ENCODE measurements around the gene DISC1. TPM values are rescaled to one million over a fixed set of nuclear protein-coding genes. Genes with fewer than 3 reads are reported as not detected.

The DISC1 gene
- total and polyA plus RNA-seq, 4 experiments from 2014 or later: 1.9 to 18.0 (median 10.0) TPM

DNA sequence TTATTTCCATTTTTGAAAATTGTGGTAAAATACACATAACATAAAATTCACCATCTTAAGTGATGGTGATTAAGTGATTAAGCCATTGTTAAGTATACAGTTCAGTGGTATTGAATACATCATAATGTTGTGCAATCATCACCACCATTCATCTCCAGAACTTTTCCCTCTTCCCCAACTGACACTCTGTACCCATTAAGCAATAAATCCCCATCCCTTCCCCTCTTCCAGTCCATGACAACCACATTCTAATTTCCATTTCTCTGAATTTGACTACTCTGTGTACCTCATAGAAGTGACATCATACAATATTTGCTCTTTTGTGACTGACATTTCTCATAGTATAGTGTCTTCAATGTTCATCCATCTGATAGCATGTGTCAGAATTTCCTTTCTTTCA is 124.8 kb downstream of the DISC1 start:
- peaks cover 0 to 31% (median 20%) of the 10 kb centered on the region in 8 donors for H3K9me3 Mint-ChIP-seq
- H3K36me3 Mint-ChIP-seq: peaks cover 50 to 66% of the 10 kb centered on the region in 2 donors
- intact Hi-C loops (cut with micrococcal nuclease): no loop called here
- Histone ChIP-seq H3K36me3 (ENCODE audit: insufficient read depth, low read length) (peaks cover 8% of the 10 kb centered on the region), H3K4me1 (ENCODE audit: insufficient read depth, low read length) (no peaks in the 10 kb centered on the region), H3K9me3 (ENCODE audit: control insufficient read depth in 1 of 2, low read length in 2 of 2) (no peaks in the 10 kb centered on the region), H3K4me3 (ENCODE audit: low read length in 2 of 2) (no peak overlapping the region), H3K27me3 (ENCODE audit: insufficient read depth, low read length) (no peaks in the 10 kb centered on the region), H3K27ac (ENCODE audit: low read depth, low read length) (no peak overlapping the region)
- no peak overlapping the region for H3K4me3 Mint-ChIP-seq
- no peak for DNase-seq
- H3K4me1 Mint-ChIP-seq: peaks cover 0 to 4% (median 0%) of the 10 kb centered on the region in 4 donors
- H3K27me3 Mint-ChIP-seq: no peaks in the 10 kb centered on the region
- peak overlapping the region in 1 of 7 donors; percentile 5 for H3K27ac Mint-ChIP-seq
- ChIA-PET CTCF (ENCODE audit: partially characterized antibody) (no interaction called here), POLR2A (ENCODE audit: partially characterized antibody) (no interaction called here)

DNA sequence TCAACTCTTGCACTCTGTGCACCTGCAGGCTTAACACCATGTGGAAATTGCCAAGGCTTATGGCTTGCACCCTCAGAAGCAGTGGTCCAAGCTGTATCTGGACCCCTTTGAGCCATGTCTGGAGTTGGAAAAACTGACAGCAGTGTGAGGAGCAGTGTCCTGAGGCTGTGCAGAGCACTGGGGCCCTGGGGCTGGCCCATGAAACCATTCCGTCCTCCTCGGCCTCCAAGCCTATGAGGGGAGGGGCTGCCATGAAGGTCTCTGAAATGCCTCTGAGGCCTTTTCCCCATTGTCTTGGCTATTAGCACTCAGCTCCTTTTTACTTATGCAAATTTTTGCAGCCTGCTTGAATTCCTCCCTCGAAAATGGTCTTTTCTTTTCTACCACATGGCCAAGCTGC is 126.7 kb downstream of the DISC1 start:
- Mint-ChIP-seq H3K9me3 (peaks cover 0 to 31% (median 20%) of the 10 kb centered on the region in 8 donors), H3K27me3 (no peaks in the 10 kb centered on the region), H3K4me1 (peaks cover 0 to 4% (median 0%) of the 10 kb centered on the region in 4 donors), H3K4me3 (no peak overlapping the region), H3K27ac (no peak overlapping the region), H3K36me3 (peaks cover 50 to 64% of the 10 kb centered on the region in 2 donors)
- no peaks in the 10 kb centered on the region for H3K4me1 ChIP-seq (ENCODE audit: insufficient read depth, low read length)
- H3K9me3 ChIP-seq (ENCODE audit: control insufficient read depth in 1 of 2, low read length in 2 of 2): no peaks in the 10 kb centered on the region
- intact Hi-C loops (cut with micrococcal nuclease): no loop called here
- H3K36me3 ChIP-seq (ENCODE audit: insufficient read depth, low read length): peaks cover 8% of the 10 kb centered on the region
- no peak for DNase-seq
- no peak overlapping the region for H3K4me3 ChIP-seq (ENCODE audit: low read length in 2 of 2)
- ChIA-PET CTCF (ENCODE audit: partially characterized antibody) (no interaction called here), POLR2A (ENCODE audit: partially characterized antibody) (no interaction called here)
- H3K27ac ChIP-seq (ENCODE audit: low read depth, low read length): no peak overlapping the region
- H3K27me3 ChIP-seq (ENCODE audit: insufficient read depth, low read length): no peaks in the 10 kb centered on the region

DNA sequence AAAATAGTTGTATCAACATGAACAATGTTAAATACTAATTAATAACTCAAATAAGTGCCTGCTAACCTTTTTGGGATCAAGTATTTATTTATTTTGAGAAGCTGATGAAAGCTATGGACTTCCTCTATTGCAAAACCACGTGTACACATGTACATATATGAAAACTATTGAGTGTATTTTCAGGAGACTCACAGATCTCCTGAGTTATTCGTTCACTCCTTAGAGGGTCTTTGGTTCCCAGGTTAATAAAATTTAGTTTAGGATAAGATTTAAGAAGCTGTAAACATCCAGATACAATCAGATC is 130.5 kb downstream of the DISC1 start:
- Histone ChIP-seq H3K27ac (ENCODE audit: low read depth, low read length) (no peak overlapping the region), H3K27me3 (ENCODE audit: insufficient read depth, low read length) (no peaks in the 10 kb centered on the region), H3K4me1 (ENCODE audit: insufficient read depth, low read length) (no peaks in the 10 kb centered on the region), H3K4me3 (ENCODE audit: low read length in 2 of 2) (no peak overlapping the region), H3K9me3 (ENCODE audit: control insufficient read depth in 1 of 2, low read length in 2 of 2) (no peaks in the 10 kb centered on the region), H3K36me3 (ENCODE audit: insufficient read depth, low read length) (no peaks in the 10 kb centered on the region)
- Mint-ChIP-seq H3K4me1 (peaks cover 0 to 4% (median 0%) of the 10 kb centered on the region in 4 donors), H3K9me3 (peaks cover 0 to 23% (median 16%) of the 10 kb centered on the region in 8 donors), H3K36me3 (peaks cover 45 to 57% of the 10 kb centered on the region in 2 donors), H3K27ac (no peak overlapping the region), H3K4me3 (no peak overlapping the region), H3K27me3 (no peaks in the 10 kb centered on the region)
- no peak for DNase-seq
- ChIA-PET CTCF (ENCODE audit: partially characterized antibody) (interaction anchor here (0.8 to 3.1 kb wide), 33 partner anchors 10 to 1415 kb away, joined by 3 to 47 read pairs (median 4); partner anchors contain the start of genes DISC1, EXOC8 and SPRTN), POLR2A (ENCODE audit: partially characterized antibody) (no interaction called here)
- intact Hi-C loops (cut with micrococcal nuclease): loop anchor here (2.0 to 5.0 kb wide), 2 partner anchors 400 to 870 kb away; no protein-coding TSS in a partner anchor

DNA sequence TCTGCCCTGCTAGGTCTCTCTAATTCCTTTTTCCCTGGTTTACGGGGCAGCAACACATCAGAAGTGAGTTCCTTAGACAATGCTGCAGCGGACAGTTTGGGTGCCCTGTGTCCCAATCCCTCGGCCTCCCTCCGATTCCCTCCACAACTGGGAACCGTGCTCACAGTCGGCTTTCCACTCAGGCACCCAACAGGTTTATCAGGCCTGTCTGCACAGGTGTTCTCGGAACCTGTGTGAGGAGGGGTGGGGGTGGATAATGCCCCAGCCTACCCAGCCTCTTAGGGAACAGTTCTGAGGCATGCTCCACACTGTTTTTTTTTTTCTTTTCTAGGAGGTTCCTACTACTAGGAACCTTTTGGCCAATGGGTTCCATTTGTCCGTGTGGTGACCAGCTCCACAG is 131.2 kb downstream of the DISC1 start:
- H3K27ac Mint-ChIP-seq: no peak overlapping the region
- H3K4me3 Mint-ChIP-seq: no peak overlapping the region
- no peak for DNase-seq
- no peak overlapping the region for H3K4me3 ChIP-seq (ENCODE audit: low read length in 2 of 2)
- H3K9me3 Mint-ChIP-seq: peaks cover 0 to 17% (median 11%) of the 10 kb centered on the region in 8 donors
- H3K4me1 Mint-ChIP-seq: peaks cover 0 to 4% (median 0%) of the 10 kb centered on the region in 4 donors
- no peak overlapping the region for H3K27ac ChIP-seq (ENCODE audit: low read depth, low read length)
- ChIA-PET CTCF (ENCODE audit: partially characterized antibody) (interaction anchor here (0.9 to 3.1 kb wide), 19 partner anchors 9 to 870 kb away, joined by 3 to 47 read pairs (median 4); partner anchors contain the start of genes DISC1, EXOC8 and SPRTN), POLR2A (ENCODE audit: partially characterized antibody) (no interaction called here)
- H3K9me3 ChIP-seq (ENCODE audit: control insufficient read depth in 1 of 2, low read length in 2 of 2): no peaks in the 10 kb centered on the region
- H3K36me3 ChIP-seq (ENCODE audit: insufficient read depth, low read length): no peaks in the 10 kb centered on the region
- H3K27me3 Mint-ChIP-seq: no peaks in the 10 kb centered on the region
- no peaks in the 10 kb centered on the region for H3K27me3 ChIP-seq (ENCODE audit: insufficient read depth, low read length)
- intact Hi-C loops (cut with micrococcal nuclease): loop anchor here (2.0 to 5.0 kb wide), 2 partner anchors 400 to 869 kb away; no protein-coding TSS in a partner anchor
- no peaks in the 10 kb centered on the region for H3K4me1 ChIP-seq (ENCODE audit: insufficient read depth, low read length)
- peaks cover 39 to 54% of the 10 kb centered on the region in 2 donors for H3K36me3 Mint-ChIP-seq

DNA sequence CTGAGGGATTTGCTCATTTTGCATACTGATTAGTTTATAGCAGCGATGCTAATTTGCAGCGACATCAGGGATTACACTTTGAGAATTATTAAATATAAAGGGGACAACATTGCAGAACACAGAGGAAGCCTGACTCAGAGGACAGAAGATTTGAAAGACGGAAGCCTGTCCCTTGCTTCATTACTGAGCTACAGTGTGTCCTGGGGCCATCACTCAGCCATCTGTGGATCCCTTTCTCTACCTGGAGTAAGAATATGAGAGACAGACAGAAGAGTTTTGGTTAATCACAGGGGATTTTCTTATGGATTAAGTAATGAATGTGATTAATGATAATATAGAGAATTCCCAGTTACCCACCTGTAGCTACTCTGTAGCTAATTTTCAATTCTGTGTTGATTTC is 134.7 kb downstream of the DISC1 start:
- no peak overlapping the region for H3K4me3 ChIP-seq (ENCODE audit: low read length in 2 of 2)
- Mint-ChIP-seq H3K36me3 (peaks cover 20 to 33% of the 10 kb centered on the region in 2 donors), H3K4me3 (no peak overlapping the region), H3K9me3 (no peaks in the 10 kb centered on the region), H3K4me1 (peaks cover 0 to 2% (median 0%) of the 10 kb centered on the region in 4 donors), H3K27ac (no peak overlapping the region), H3K27me3 (no peaks in the 10 kb centered on the region)
- intact Hi-C loops (cut with micrococcal nuclease): no loop called here
- H3K27ac ChIP-seq (ENCODE audit: low read depth, low read length): no peak overlapping the region
- ChIA-PET POLR2A (ENCODE audit: partially characterized antibody) (interaction anchor here (0.7 kb wide), 1 partner anchor 222 kb away, joined by 3 read pairs; no protein-coding TSS in a partner anchor), CTCF (ENCODE audit: partially characterized antibody) (no interaction called here)
- H3K4me1 ChIP-seq (ENCODE audit: insufficient read depth, low read length): no peaks in the 10 kb centered on the region
- no peaks in the 10 kb centered on the region for H3K36me3 ChIP-seq (ENCODE audit: insufficient read depth, low read length)
- no peak for DNase-seq
- no peaks in the 10 kb centered on the region for H3K27me3 ChIP-seq (ENCODE audit: insufficient read depth, low read length)
- no peaks in the 10 kb centered on the region for H3K9me3 ChIP-seq (ENCODE audit: control insufficient read depth in 1 of 2, low read length in 2 of 2)

DNA sequence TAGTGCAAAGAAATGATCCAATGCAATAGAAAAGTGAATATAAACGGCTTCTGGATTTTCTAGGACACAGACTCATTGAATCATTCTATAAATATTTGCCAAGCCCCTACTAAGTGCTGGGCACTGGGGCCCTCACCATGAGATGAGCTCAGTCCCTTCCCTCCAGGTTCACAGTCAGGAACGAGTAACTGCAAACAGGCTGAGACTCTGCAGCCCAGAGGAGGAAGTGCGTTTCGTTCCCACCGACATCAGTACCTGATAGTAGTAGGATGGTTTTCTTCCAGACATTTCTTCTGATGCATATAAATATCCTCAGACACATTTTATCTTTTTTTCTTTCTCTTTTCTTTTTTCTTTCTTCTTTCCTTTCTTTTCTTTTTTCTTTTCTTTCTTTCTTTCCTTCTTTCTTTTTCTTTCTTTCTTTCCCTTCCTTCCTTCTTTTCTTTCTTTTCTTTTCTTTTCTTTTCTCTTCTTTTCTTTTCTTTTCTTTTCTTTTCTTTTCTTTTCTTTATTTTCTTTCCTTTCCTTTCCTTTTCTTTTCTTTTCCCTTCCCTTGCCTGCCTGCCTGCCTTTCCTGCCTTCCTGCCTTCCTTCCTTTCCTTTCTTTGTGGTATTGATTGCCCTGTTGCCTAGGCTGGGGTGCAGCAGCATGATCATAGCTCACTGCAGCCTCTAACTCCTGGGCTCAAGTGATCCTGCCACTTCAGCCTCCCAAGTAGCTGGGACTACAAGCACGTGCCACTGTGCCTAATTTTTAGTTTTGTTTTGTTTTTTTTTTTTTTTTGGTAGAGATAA is 135.4 kb downstream of the DISC1 start:
- H3K4me1 Mint-ChIP-seq: peaks cover 0 to 2% (median 0%) of the 10 kb centered on the region in 4 donors
- DNase-seq: no peak
- ChIA-PET POLR2A (ENCODE audit: partially characterized antibody) (no interaction called here), CTCF (ENCODE audit: partially characterized antibody) (no interaction called here)
- no peaks in the 10 kb centered on the region for H3K9me3 Mint-ChIP-seq
- no peak overlapping the region for H3K4me3 Mint-ChIP-seq
- no peaks in the 10 kb centered on the region for H3K9me3 ChIP-seq (ENCODE audit: control insufficient read depth in 1 of 2, low read length in 2 of 2)
- peaks cover 23 to 33% of the 10 kb centered on the region in 2 donors for H3K36me3 Mint-ChIP-seq
- peak overlapping the region in 1 of 7 donors; percentile 56 for H3K27ac Mint-ChIP-seq
- H3K27me3 ChIP-seq (ENCODE audit: insufficient read depth, low read length): no peaks in the 10 kb centered on the region
- intact Hi-C loops (cut with micrococcal nuclease): no loop called here
- no peaks in the 10 kb centered on the region for H3K4me1 ChIP-seq (ENCODE audit: insufficient read depth, low read length)
- H3K27ac ChIP-seq (ENCODE audit: low read depth, low read length): no peak overlapping the region
- no peak overlapping the region for H3K4me3 ChIP-seq (ENCODE audit: low read length in 2 of 2)
- H3K36me3 ChIP-seq (ENCODE audit: insufficient read depth, low read length): no peaks in the 10 kb centered on the region
- H3K27me3 Mint-ChIP-seq: no peaks in the 10 kb centered on the region

DNA sequence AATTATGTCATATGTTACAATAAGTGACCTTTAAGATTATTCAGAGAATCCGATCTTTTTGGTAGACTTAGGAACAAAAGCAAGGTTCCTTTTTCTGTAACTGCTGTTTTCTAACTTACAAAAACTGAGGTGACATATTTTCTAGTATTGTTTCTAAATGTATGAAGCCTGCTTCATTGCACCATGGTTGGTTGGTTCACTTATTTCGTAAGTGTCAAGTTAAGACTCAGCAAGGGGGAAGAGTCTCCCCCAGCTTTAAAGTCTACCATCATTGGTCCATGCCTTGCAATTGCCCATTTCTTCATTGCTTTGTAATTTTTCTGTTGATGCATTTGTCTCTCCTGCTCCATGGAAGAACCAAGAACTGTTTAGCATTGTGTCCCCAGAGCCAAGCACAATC is 136.9 kb downstream of the DISC1 start:
- POLR2A ChIA-PET (ENCODE audit: partially characterized antibody): no interaction called here

More for the DNA sequence above, 136.9 kb downstream of the DISC1 start:
- H3K4me3 Mint-ChIP-seq: no peak overlapping the region
- DNase-seq: no peak
- no peak overlapping the region for H3K27ac Mint-ChIP-seq
- Histone ChIP-seq H3K9me3 (ENCODE audit: control insufficient read depth in 1 of 2, low read length in 2 of 2) (no peaks in the 10 kb centered on the region), H3K36me3 (ENCODE audit: insufficient read depth, low read length) (no peaks in the 10 kb centered on the region), H3K27me3 (ENCODE audit: insufficient read depth, low read length) (no peaks in the 10 kb centered on the region), H3K4me3 (ENCODE audit: low read length in 2 of 2) (no peak overlapping the region), H3K27ac (ENCODE audit: low read depth, low read length) (no peak overlapping the region), H3K4me1 (ENCODE audit: insufficient read depth, low read length) (no peaks in the 10 kb centered on the region)
- peaks cover 35 to 45% of the 10 kb centered on the region in 2 donors for H3K36me3 Mint-ChIP-seq
- no peaks in the 10 kb centered on the region for H3K27me3 Mint-ChIP-seq
- H3K4me1 Mint-ChIP-seq: peaks cover 0 to 2% (median 0%) of the 10 kb centered on the region in 4 donors
- H3K9me3 Mint-ChIP-seq: no peaks in the 10 kb centered on the region
- CTCF ChIA-PET (ENCODE audit: partially characterized antibody): no interaction called here
- intact Hi-C loops (cut with micrococcal nuclease): no loop called here

Measured in CD4-positive, alpha-beta memory T cell (primary cell).